HG03457 (cell line): ENCODE data around the gene ZNF592.

Experiments
- ATAC-seq: cut with Tn5 transposase; IDR thresholded peaks from one replicate; pipeline ENCODE4 v1.9.1; 2021; ENCODE audit warnings: moderate number of reproducible peaks; ENCODE audit not compliant: unreplicated experiment

Gene ZNF592

GRCh38 chr15:84804005-84804900 is 55.9 kb downstream of the ZNF592 start:
- no peak for ATAC-seq

- ATAC-seq, result no peak
These were observed 56.8 kb downstream of the ZNF592 start for GRCh38 chr15:84805221-84805620.

- no peak for ATAC-seq
These were observed 58.8 kb downstream of the ZNF592 start for GRCh38 chr15:84807228-84807627.

- ATAC-seq, result no peak
These were observed 61.9 kb downstream of the ZNF592 start for GRCh38 chr15:84810073-84810840.

GRCh38 chr15:84811151-84811550 is 62.8 kb downstream of the ZNF592 start:
- no peak for ATAC-seq

- ATAC-seq, result no peak
These were observed 63.4 kb downstream of the ZNF592 start for GRCh38 chr15:84811828-84812227.

GRCh38 chr15:84812842-84813241 is 64.5 kb downstream of the ZNF592 start:
- no peak for ATAC-seq

GRCh38 chr15:84813435-84813834 is 65.0 kb downstream of the ZNF592 start:
- no peak for ATAC-seq

GRCh38 chr15:84813931-84814330 is 65.5 kb downstream of the ZNF592 start:
- ATAC-seq, result no peak

- no peak for ATAC-seq
These were observed 66.5 kb downstream of the ZNF592 start for GRCh38 chr15:84814916-84815315.

- ATAC-seq, result no peak
These were observed 68.5 kb downstream of the ZNF592 start, which contains the start of gene ALPK3 for GRCh38 chr15:84816694-84817465. Gene ALPK3 (plus strand): TSS chr15:84817356. CDS start chr15:84817453, 97 bp downstream.

- no peak for ATAC-seq
These were observed 69.2 kb downstream of the ZNF592 start for GRCh38 chr15:84817466-84818081.

GRCh38 chr15:84818261-84819131 is 70.1 kb downstream of the ZNF592 start:
- no peak for ATAC-seq

- no peak for ATAC-seq
These were observed 70.9 kb downstream of the ZNF592 start for GRCh38 chr15:84819291-84819768.

- no peak for ATAC-seq
These were observed 71.4 kb downstream of the ZNF592 start for GRCh38 chr15:84819791-84820190.

GRCh38 chr15:84821501-84822021 is 73.2 kb downstream of the ZNF592 start:
- no peak for ATAC-seq

GRCh38 chr15:84822653-84823281 is 74.4 kb downstream of the ZNF592 start:
- no peak for ATAC-seq

- no peak for ATAC-seq
These were observed 75.0 kb downstream of the ZNF592 start for GRCh38 chr15:84823282-84823878.
